Subcutaneous adipose tissue (tissue), 4 donors: Measurements from ENCODE around the gene BANF1. TPM values are rescaled to one million over a fixed set of nuclear protein-coding genes. Genes with fewer than 3 reads are reported as not detected.

Experiments
- total RNA-seq, 4 donors: library from RNA; depleted of rRNA; stranded (reverse); fragments of >200 nt; gene quantifications; one replicate each; pipeline ENCODE4 v1.1.0, GENCODE V29; 2016
- TF ChIP-seq, protein P1 (sequence below): fragments of 450-650 bp; IDR thresholded peaks from one replicate; pipeline ENCODE4 v1.5.1; 2016; ENCODE audit warnings: low read depth, mild to moderate bottlenecking, control low read depth, antibody characterized with exemption, moderate library complexity

The BANF1 gene
- total RNA-seq, 4 donors from 2014 or later = 14.9 to 67.8 (median 16.7) TPM

DNA sequence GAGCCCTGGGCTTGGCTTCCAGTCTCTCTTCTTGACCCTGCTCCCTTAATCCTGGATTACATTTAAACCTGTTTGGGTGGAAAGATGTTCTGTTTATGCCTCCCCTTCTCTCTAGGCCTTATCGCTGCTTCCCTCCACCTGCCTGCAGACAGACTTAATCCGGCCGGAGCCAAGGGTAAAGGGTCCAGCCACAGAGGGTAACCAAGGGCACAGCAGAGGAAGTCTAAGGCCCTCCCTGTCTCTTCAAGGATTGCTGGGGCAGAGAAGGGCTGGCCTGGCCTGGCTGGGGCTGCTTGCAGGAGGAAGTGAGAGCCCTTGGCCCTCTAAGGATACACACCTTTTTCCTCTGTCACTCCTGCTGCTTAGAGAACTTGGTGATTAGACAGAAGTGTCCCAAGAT lies 44.6 kb downstream of the BANF1 start:
- TF ChIP-seq, protein P1, sequence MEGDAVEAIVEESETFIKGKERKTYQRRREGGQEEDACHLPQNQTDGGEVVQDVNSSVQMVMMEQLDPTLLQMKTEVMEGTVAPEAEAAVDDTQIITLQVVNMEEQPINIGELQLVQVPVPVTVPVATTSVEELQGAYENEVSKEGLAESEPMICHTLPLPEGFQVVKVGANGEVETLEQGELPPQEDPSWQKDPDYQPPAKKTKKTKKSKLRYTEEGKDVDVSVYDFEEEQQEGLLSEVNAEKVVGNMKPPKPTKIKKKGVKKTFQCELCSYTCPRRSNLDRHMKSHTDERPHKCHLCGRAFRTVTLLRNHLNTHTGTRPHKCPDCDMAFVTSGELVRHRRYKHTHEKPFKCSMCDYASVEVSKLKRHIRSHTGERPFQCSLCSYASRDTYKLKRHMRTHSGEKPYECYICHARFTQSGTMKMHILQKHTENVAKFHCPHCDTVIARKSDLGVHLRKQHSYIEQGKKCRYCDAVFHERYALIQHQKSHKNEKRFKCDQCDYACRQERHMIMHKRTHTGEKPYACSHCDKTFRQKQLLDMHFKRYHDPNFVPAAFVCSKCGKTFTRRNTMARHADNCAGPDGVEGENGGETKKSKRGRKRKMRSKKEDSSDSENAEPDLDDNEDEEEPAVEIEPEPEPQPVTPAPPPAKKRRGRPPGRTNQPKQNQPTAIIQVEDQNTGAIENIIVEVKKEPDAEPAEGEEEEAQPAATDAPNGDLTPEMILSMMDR = no peak

DNA sequence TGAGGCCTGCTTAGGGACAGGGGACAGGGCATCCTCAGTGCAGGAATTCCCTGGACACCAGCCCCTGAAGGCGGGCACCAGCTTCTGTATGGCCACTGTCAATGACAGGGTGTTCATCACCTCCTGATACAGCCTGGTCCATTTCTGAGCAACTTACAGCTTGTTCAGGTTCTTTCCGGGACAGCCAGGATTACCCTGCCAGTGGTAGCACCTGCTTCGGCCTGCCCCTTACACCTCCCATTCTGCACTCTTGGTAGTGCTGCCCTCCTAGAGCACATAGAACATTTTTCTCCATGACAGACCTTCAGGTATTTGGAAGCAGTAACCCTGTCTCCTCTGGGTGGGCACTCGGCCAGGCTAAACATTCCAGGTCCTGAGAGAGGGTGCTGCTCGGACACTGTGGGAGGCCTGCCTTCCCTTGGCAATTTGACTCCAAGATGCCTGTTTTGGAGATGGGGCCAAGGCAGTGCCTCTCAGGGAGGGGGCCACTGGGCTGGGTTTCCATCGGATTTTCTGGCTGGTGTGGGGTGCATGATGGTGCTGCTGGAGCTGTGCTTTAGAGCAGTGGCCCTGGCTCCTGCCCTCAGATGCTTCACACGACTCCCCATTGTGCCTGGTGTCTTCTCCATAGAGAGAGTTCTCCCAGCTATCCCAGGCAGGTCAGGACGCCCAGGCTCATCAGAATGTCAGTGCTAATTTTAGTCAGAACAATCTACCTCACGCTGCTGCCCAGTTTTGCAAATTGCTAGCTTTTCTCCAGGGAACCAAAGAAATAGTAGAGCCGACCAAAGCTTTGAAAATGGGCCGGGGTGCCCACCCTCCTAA lies 45.5 kb downstream of the BANF1 start:
- TF ChIP-seq, protein P1 = no peak

DNA sequence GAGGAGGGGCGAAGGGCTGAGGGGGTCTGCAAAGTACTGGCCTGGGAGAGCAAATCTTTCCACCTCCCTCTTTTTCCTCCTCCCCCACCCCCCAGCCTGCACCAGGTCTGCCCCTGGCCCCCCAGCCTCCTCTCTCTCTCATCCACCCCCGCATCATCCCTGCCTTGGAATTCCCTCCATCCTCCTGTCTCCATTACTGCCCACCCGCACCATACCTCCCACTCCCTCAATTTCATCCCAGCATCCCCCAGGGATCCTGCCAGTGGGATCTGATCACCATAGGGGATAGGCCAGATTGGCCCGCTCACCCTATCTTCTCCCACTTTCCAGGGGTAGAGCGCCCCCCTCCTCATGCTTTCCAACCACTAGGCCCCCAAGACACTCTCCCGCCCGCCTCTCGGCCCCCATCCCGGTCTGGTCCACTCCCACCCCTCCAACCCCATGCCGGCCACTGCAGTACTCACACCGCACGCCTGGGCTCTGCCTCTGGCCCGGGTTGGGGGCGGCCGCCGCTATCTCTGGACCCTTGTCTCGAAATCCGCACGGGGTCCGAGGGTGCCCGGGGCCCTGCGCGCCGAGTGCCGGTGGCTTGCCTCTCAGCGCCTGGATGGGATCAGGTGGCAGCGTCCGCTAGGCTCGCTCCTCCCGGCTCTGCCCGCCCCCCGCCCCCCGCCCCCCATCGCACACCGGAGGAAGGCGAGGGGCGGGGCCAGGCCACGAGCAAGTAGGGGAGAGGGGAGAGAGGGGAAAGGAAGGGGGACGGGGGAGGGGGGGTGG lies 46.4 kb downstream of the BANF1 start, which contains the start of gene GAL3ST3:
Gene GAL3ST3, minus strand, starts transcription at position 615 of the 777 bp plus-strand sequence. CDS start 3,746 bp downstream, outside the sequence.
- TF ChIP-seq, protein P1 = no peak

DNA sequence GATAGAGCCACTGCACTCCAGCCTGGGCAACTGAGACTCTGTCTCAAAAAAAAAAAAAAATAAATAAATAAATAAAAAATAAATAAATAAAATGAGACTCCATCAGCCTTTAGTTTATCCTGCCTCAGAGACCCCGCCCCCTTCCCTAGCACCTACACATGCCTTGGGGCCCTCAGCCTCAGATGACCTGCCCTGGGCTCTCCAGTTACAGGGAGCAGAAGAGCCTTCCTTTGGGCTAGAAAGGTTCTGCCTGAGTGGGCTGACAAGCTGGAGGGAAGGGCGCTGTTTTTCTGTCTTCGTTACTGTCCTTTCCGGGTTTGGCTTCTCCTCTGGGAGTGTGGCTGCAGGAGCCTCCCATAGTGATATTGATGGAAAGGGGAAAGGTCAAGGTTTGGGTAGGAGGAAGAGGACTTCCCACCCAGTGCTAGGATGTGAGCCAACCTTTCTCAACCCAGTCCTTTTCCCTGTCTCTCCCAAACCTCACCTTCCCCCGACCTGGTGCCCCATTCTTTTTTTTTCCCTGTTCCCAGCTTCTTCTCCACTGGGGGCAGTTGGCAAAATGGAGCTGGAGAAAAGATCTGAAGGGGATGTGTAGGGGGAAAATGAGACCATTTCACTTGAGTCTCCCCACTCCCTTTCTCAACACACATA lies 48.4 kb downstream of the BANF1 start:
- TF ChIP-seq, protein P1 = no peak

DNA sequence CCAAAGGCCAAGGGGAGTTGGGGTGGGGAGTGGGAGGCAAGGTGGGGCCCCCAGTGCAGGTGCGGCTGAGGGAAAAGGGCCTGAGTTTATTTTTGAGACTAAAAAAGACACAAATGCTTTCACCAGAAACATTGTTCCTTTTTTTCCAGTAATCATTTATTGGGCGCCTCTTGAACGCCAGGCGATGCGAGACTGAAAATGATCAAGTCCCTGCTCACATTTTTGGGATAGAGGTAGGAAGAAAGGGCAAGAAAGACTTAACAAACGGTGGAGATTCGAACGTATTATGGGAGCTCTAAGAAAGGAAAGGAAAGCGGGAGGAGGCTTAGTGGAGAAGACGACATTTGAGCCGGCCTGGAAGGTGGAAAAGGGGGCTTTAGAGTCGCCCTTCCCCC lies 49.1 kb downstream of the BANF1 start:
- TF ChIP-seq, protein P1 = no peak

DNA sequence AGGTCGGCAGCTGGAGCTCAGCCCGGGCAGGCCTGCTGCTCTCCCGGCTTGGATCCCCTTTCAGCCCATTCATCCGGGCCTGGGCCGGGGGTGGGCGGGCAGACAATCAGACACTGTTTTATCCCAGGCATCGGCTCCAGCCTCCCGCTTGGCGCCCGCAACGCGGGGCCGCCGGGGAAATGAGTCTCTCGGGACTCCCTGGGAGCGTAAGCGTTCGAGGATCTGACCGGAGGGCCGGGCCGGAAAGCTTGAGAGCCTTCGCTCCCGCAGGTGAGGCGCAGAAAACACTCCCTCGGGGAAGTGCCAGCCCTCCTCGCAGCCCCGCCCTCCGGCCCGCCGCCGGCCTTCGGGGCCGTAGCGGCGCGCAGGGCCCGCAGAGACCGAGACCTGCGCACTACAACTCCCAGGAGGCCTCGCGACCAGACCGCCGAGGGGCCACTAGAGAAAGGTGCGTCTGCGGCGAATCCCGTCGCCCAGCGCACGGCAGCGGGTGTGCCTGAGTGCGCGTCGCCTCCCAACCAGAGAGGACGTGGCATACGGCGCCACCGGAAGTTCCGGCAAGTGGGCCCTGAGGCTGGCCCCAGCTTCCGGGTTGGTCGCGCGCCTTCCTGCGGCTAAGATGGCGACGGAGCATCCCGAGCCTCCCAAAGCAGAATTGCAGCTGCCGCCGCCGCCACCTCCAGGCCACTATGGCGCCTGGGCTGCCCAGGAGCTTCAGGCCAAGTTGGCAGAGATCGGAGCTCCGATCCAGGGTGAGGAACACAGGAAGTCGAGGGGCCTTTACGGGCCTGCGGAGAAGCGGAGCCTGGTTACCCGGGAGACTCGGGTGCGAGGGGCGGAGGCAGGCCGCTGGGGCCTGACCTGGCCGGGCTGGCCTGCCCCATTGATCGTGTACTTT lies 49.7 kb downstream of the BANF1 start, which contains the start of gene SF3B2:
Gene SF3B2, plus strand, starts transcription at position 599 of the 898 bp plus-strand sequence. Its CDS starts 21 bp downstream, at position 620.
- TF ChIP-seq, protein P1 = no peak
